Left hindlimb (tissue), 1 donor: ENCODE results near the gene DDX56.

Experiments used
- DNase-seq: peaks from one replicate; pipeline ENCODE4 v3.0.0-alpha.2; 2018

The DDX56 gene

GRCh38 chr7:44534087-44534486 lies 39.6 kb downstream of the DDX56 start:
- no peak for DNase-seq

GRCh38 chr7:44533301-44534055 lies 40.2 kb downstream of the DDX56 start:
- DNase-seq = no peak

- DNase-seq = no peak
These were observed 42.0 kb downstream of the DDX56 start for GRCh38 chr7:44531421-44532380.

GRCh38 chr7:44530990-44531389 lies 42.7 kb downstream of the DDX56 start:
- no peak for DNase-seq

- no peak for DNase-seq
These were observed 48.8 kb downstream of the DDX56 start for GRCh38 chr7:44524811-44525388.

- DNase-seq = no peak
These were observed 51.4 kb downstream of the DDX56 start for GRCh38 chr7:44522315-44522714.

GRCh38 chr7:44521347-44522095 lies 52.2 kb downstream of the DDX56 start:
- no peak for DNase-seq

- DNase-seq = no peak
These were observed 53.1 kb downstream of the DDX56 start for GRCh38 chr7:44520574-44520973.

- DNase-seq = no peak
These were observed 54.2 kb downstream of the DDX56 start for GRCh38 chr7:44519546-44519945.

GRCh38 chr7:44518761-44519160 lies 54.9 kb downstream of the DDX56 start:
- DNase-seq = no peak

- no peak for DNase-seq
These were observed 56.5 kb downstream of the DDX56 start for GRCh38 chr7:44517175-44517574.
